ENCODE measurements around the gene C1orf159. TPM values are rescaled to one million over a fixed set of nuclear protein-coding genes. Genes with fewer than 3 reads are reported as not detected.
"Not testable (repeated sequence)": the region's sequence is repeated elsewhere in the genome, so short reads cannot be mapped to it uniquely, and the experiment has no call there.

Gene C1orf159
- total and polyA plus RNA-seq, 12 donors, result 0.55 to 54.3 (median 11.3) TPM

GRCh38 chr1:1157033-1157365 is 41.1 kb upstream of the C1orf159 start:
- Histone ChIP-seq H3K4me3 (no peak overlapping the region), H3K27me3 (no peaks in the 10 kb centered on the region), H3K4me1 (replicated peaks in 1 of 2) (peaks cover 8 to 13% of the 10 kb centered on the region in 2 donors), H3K9me3 (replicated peaks in 1 of 3) (no peaks in the 10 kb centered on the region), H3K27ac (no peak overlapping the region), H3K36me3 (replicated peaks in 1 of 2) (no peaks in the 10 kb centered on the region)
- 29 to 70% (median 45%) methylated on average over 2 to 8 of the region's 9 CpGs for WGBS, 4 donors
- TF ChIP-seq POLR2A (IDR thresholded peaks at IDR 0.05), result no peak
- no peak for TF ChIP-seq CTCF (IDR thresholded peaks at IDR 0.05)
- no peak for DNase-seq
- intact Hi-C loops (cut with DNase I), result no loop called here

GRCh38 chr1:1156140-1157032 is 40.5 kb upstream of the C1orf159 start:
- H3K27ac ChIP-seq, result no peak overlapping the region
- H3K36me3 ChIP-seq (replicated peaks in 1 of 2), result no peaks in the 10 kb centered on the region
- H3K4me3 ChIP-seq, result no peak overlapping the region
- TF ChIP-seq CTCF (IDR thresholded peaks at IDR 0.05) (no peak), POLR2A (IDR thresholded peaks at IDR 0.05) (no peak)
- no peaks in the 10 kb centered on the region for H3K9me3 ChIP-seq (replicated peaks in 1 of 3)
- DNase-seq, result no peak
- peaks cover 8 to 13% of the 10 kb centered on the region in 2 donors for H3K4me1 ChIP-seq (replicated peaks in 1 of 2)
- intact Hi-C loops (cut with DNase I), result no loop called here
- no peaks in the 10 kb centered on the region for H3K27me3 ChIP-seq
- 73 to 81% (median 78%) methylated on average over 15 to 26 of the region's 26 CpGs for WGBS, 4 donors

- H3K9me3 ChIP-seq (replicated peaks in 1 of 3), result no peaks in the 10 kb centered on the region
- TF ChIP-seq POLR2A (IDR thresholded peaks at IDR 0.05) (no peak), CTCF (IDR thresholded peaks at IDR 0.05) (no peak)
- peaks cover 8 to 13% of the 10 kb centered on the region in 2 donors for H3K4me1 ChIP-seq (replicated peaks in 1 of 2)
- no peaks in the 10 kb centered on the region for H3K36me3 ChIP-seq (replicated peaks in 1 of 2)
- intact Hi-C loops (cut with DNase I), result no loop called here
- H3K27me3 ChIP-seq, result no peaks in the 10 kb centered on the region
- no peak for DNase-seq
- H3K27ac ChIP-seq, result no peak overlapping the region
- no peak overlapping the region for H3K4me3 ChIP-seq
- 81 to 84% (median 83%) methylated on average over 10 of the region's 10 CpGs for WGBS, 4 donors
Observed at GRCh38 chr1:1155258-1155657, 39.4 kb upstream of the C1orf159 start.

GRCh38 chr1:1153874-1154273 is 38.0 kb upstream of the C1orf159 start:
- no peaks in the 10 kb centered on the region for H3K36me3 ChIP-seq (replicated peaks in 1 of 2)
- H3K4me3 ChIP-seq, result no peak overlapping the region
- peaks cover 8 to 13% of the 10 kb centered on the region in 2 donors for H3K4me1 ChIP-seq (replicated peaks in 1 of 2)
- no peaks in the 10 kb centered on the region for H3K27me3 ChIP-seq
- H3K9me3 ChIP-seq (replicated peaks in 1 of 3), result no peaks in the 10 kb centered on the region
- TF ChIP-seq CTCF (IDR thresholded peaks at IDR 0.05) (no peak), POLR2A (IDR thresholded peaks at IDR 0.05) (no peak)
- no peak for DNase-seq
- 57 to 76% (median 69%) methylated on average over 4 of the region's 4 CpGs for WGBS, 4 donors
- intact Hi-C loops (cut with DNase I), result no loop called here
- no peak overlapping the region for H3K27ac ChIP-seq

GRCh38 chr1:1153215-1153614 is 37.3 kb upstream of the C1orf159 start:
- H3K27ac ChIP-seq; H3K36me3 ChIP-seq (replicated peaks in 1 of 2); intact Hi-C loops (cut with DNase I); H3K4me3 ChIP-seq; DNase-seq; H3K27me3 ChIP-seq; H3K4me1 ChIP-seq (replicated peaks in 1 of 2); H3K9me3 ChIP-seq (replicated peaks in 1 of 3): not testable (repeated sequence)
- WGBS, 4 donors, result 80 to 89% (median 86%) methylated on average over 14 of the region's 14 CpGs

GRCh38 chr1:1152431-1152830 is 36.5 kb upstream of the C1orf159 start:
- H3K4me3 ChIP-seq; DNase-seq; H3K36me3 ChIP-seq (replicated peaks in 1 of 2); intact Hi-C loops (cut with DNase I); H3K4me1 ChIP-seq (replicated peaks in 1 of 2); H3K27ac ChIP-seq; H3K9me3 ChIP-seq (replicated peaks in 1 of 3); H3K27me3 ChIP-seq: not testable (repeated sequence)
- WGBS, 4 donors, result 81 to 88% (median 86%) methylated on average over 13 of the region's 13 CpGs
